Fibroblast of skin of right biceps (primary cell): ENCODE measurements around the gene NUP214.

Experiments used
- DNase-seq: peaks from one replicate; pipeline ENCODE4 v3.0.0-alpha.2; 2013

The NUP214 gene

DNA sequence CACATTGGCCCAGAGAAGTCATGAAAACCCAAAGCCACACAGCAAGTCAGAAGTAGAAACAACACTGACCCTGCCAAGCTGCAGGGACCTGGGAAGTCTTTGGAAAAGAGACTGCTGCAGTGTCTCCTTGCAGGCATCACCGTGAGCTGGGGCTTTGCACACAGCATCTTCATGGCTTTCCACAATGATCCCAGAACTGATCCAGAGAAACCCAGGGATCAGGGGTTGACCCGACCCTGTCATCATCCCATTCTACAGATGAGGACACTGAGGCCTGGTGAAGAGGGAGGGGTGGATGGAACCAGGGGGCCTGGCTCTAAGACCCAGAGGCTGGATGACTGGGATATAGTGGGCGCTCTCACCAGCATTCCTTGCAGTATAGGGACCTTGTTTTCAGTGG lies 155.3 kb downstream of the NUP214 start:
- no peak for DNase-seq

DNA sequence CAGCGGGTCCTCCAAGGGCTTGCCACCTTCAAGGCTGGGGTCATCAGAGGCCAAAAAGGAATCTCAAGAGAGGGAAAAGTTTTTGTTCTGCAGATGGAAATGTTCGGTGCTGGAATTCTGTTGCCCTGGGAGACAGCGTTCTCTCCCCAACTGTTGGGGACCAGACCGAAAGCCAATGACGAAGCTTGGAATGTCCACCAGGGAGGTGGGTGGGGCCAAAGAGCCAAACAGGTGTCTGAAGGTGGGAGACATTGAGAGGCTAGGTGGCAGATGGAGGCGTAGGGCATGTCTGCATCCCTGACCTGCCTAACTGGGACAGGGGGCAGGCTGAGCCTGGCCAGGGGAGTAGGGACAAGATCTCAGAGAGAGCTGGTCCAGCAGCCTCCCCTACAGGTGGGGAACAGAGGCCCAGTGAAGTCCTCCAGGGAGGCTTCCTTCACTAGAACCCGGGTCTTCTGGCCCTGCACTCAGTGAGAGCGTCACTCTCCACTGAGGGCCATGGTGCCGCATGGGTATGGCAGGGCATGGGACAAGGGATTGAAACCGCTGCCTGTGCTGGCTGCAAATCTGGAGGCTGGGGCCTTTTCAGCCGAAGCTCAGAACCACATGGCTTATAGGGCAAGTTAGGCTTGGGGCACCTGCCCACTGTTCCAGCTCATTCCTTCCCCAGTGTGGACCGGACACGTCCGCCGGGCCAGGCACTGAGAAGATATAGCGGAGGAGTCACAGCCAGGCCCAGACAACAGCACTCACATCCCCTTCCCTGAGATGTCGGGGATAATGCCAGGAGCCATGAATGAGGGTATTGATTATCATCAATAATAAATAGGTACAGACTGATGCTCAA lies 156.0 kb downstream of the NUP214 start:
- DNase-seq: no peak

DNA sequence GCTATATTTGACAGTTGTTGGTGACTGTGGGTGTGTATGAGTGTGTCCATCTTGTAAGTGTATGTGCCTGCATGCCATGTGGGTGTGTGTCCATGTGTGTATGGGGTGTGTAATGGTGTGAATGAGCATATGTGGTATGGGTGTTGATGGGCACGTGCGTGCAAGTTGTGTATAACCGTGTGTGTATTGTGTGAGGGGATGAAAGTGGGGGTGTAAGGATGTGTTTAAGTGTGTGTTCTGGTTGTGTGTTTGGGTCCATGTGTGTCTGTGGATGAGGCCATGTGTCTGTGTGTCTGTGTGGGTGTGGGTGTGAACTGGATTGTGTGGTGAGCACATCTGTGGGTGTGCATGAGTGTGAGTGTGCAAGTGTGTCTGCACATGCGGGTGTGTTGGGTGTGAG lies 156.8 kb downstream of the NUP214 start:
- no peak for DNase-seq

DNA sequence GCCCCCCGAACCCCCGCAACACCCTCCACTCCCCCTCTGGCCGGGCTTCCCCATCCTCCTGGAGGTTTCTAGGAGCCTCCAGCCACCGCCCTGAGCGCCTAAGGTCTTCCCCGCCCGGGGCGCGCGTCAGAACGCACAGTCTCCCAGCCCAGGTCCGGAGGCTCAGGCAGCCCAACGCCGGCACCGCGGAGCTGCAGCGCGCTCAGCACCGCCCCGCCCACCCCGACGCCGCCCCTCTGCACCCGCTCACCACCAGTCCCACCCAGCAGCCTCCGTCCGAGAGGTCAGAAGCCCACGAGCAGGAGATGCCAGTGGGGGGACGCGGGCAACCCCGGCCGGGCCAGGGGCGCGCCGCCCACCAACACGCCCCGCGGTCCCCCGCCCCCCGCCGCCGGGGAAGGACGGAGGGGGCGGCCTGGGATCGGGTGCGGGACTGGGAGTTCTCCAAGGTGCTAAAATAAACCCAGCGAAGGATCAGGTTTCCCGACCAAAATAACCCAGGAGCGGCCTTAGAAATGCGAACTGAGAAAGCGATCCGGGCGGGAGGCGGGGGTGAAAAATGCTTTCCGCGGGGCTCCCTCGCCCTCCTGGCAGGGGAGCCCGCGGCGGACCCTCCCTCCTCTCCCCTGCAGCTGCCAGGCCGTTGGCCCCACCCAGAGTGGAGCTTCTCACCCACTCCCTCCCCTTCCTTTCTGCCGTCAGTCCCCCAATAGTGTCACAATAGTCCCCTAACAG lies 157.5 kb downstream of the NUP214 start:
- DNase-seq: peak; percentile 19
